OCI-LY1 (cell line): ENCODE measurements around the gene ARAP1.

ENCODE experiments used
- EZH2 ChIP-seq: fragments of 200-600 bp; sonication (generic), shearing (Covaris generic); IDR thresholded peaks from 2 replicates; pipeline ENCODE4 v1.8.0; 2017; ENCODE audit warnings: borderline replicate concordance, mixed run types, mild to moderate bottlenecking, antibody characterized with exemption, low read length, moderate library complexity, mixed read lengths
- TF ChIP-seq, protein P1 (sequence below): fragments of 200-600 bp; sonication (generic), shearing (Covaris generic); IDR thresholded peaks from 2 replicates; pipeline ENCODE4 v1.5.1; 2017; ENCODE audit warnings: mild to moderate bottlenecking, antibody characterized with exemption, low read length, moderate library complexity, mixed read lengths

DNA sequence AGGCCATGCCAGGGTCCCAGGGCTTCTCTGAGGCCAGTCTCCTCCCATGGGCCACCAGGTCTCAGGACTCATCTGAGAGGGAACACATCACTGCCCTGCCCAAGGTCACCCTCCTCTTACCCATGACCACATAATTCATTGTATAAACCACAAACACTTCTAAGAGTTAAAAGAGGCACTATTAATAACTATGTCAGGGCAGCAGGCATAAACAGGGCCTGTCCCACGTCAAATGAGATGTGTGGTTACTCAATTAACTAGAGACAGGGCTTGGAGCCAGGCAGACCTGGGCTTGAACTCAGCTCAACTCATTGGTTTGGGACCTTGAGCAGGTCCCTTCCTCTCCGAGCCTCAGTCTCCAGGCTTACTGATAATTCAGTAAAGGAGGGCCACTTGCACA, 33.1 kb downstream of the ARAP1 start:
- TF ChIP-seq, protein P1, sequence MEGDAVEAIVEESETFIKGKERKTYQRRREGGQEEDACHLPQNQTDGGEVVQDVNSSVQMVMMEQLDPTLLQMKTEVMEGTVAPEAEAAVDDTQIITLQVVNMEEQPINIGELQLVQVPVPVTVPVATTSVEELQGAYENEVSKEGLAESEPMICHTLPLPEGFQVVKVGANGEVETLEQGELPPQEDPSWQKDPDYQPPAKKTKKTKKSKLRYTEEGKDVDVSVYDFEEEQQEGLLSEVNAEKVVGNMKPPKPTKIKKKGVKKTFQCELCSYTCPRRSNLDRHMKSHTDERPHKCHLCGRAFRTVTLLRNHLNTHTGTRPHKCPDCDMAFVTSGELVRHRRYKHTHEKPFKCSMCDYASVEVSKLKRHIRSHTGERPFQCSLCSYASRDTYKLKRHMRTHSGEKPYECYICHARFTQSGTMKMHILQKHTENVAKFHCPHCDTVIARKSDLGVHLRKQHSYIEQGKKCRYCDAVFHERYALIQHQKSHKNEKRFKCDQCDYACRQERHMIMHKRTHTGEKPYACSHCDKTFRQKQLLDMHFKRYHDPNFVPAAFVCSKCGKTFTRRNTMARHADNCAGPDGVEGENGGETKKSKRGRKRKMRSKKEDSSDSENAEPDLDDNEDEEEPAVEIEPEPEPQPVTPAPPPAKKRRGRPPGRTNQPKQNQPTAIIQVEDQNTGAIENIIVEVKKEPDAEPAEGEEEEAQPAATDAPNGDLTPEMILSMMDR = no peak
- TF ChIP-seq EZH2 = no peak
